ENCODE results near the gene HOXA9.
A peak's percentile ranks its signal among the peaks of the same experiment; 100 is the strongest.

HOXA9 gene

DNA sequence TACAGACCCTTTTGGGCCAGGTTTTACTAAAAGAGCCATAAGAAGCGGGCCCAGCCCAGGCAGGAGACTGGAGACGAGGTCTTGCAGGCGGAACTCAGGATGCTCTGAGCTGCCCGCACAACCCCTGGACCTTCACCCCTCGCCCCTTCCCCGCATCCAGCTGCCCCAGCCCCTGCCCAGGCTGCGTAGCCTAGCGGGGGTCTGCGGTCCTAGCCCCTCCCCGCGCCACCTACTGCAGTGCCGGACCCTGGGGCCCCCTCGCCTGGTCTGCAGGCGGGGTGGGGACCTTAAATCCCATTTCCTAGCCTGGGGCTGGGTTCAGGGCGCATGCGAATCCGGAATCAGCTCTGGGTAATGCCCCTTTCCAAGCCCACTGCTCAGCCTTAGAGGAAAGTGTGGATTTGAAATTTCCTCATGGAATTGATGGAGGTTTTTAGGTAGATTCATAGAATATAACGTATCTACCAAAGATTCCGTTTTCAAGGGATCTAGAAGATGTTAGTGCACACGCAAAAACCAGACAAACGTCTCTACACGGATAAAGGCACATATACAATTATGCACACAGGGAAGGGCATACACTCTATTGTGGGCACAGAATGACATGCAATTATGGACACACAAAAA lies 12.4 kb downstream of the HOXA9 start:
- TF ChIP-seq TAF1 (IDR thresholded peaks at IDR 0.05; ENCODE audit: borderline replicate concordance, low read depth, low read length) (no peak), POLR2A (IDR thresholded peaks at IDR 0.05; ENCODE audit: low read depth, low read length) (no peak), POLR2AphosphoS5 (IDR thresholded peaks at IDR 0.05; ENCODE audit: low read depth, low read length) (no peak)
- FAIRE-seq = no peak
- DNase-seq (ENCODE audit: insufficient read length) = no peak

DNA sequence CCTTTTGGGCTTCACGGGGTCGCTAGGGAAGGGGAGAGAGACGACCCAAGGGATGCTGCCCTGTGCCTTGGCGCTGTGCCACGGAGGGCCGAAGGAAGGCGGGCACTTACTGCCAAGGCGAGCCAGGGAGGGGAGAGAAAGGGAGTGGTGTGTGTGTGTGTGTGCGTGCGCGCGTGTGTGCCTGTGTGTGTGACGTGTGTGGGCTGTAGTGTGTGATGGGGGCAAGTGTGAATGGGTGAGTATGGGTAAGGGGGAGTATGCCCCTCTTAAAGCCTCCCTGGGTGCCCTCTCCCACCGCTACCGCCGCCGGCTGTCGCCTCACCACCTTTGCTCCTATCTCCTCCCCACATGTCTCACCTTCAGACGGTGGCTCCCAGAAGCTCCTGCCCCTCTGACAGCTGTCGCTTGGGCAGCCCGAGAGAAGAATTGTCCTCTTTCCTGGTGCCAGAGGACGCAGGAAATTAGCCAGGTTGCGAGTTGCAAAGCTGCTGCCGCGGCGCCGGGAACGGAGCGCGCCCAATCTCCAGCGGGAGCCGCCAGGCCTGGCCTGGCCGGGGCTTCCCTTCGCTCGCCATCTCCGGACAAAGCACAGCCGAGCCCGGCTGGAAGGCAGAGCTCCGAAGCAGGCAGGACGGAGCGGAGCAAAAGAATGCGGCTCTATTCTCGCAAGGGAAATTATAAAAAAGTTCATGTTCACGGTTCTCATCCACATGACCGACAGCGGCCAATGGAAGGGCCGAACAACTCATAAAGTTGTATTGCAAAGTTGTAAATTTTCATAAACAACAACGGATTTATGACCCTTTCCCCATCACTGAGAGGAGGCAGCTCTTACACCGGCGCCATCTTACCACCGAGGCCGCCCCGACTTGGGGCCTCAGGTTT lies 13.2 kb downstream of the HOXA9 start, which contains the start of gene HOXA3:
Gene HOXA3 (minus strand): TSS at position 653 of the 885 bp plus-strand sequence. CDS start 41,943 bp downstream, outside the sequence.
- FAIRE-seq = no peak
- no peak for TF ChIP-seq POLR2AphosphoS5 (IDR thresholded peaks at IDR 0.05; ENCODE audit: low read depth, low read length)
- no peak for TF ChIP-seq POLR2A (IDR thresholded peaks at IDR 0.05; ENCODE audit: low read depth, low read length)
- no peak for TF ChIP-seq TAF1 (IDR thresholded peaks at IDR 0.05; ENCODE audit: borderline replicate concordance, low read depth, low read length)
- DNase-seq (ENCODE audit: insufficient read length) = no peak

- FAIRE-seq = no peak
- no peak for TF ChIP-seq POLR2A (IDR thresholded peaks at IDR 0.05; ENCODE audit: low read depth, low read length)
- no peak for TF ChIP-seq POLR2AphosphoS5 (IDR thresholded peaks at IDR 0.05; ENCODE audit: low read depth, low read length)
- TF ChIP-seq TAF1 (IDR thresholded peaks at IDR 0.05; ENCODE audit: borderline replicate concordance, low read depth, low read length) = no peak
- DNase-seq (ENCODE audit: insufficient read length) = no peak
Observed at GRCh38 chr7:27151341-27151930, 13.9 kb downstream of the HOXA9 start.

- DNase-seq (ENCODE audit: insufficient read length) (peak; percentile 82), FAIRE-seq (peak; percentile 60)
Observed at GRCh38 chr7:27150568-27151340, 14.6 kb downstream of the HOXA9 start.

DNA sequence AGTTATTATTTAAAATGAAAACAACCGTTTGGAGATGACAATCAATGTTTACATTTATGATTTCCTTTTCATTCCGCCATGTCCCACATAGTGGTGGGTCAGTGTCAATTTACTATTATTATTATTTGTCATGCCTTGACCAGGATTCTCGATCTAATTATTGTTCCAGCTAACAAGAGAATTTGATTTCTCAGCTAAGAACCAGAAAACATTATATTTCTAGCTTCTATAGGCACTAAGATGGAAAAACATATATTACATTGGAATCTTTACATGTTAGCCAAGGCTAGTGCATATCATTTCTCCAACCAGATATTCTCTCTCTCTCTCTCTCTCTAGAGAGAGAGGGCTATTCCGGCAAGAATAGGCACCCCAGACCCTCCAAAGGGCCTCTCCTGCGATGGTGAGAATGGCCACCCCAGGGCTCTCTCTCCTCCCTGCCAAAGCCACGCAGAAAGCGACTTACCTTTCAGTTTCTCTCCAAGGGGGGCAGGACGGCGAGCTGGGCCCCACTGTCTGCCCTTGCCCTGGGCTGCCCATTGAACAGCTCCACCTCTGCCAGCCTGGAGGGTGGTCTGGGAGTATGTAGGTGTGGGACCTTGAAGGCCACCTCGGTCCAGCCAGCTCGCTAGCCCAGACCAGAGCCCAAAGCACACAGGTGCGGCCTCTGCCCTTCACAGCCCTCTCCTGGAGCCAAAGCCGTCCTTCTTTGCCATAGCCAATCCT lies 15.3 kb downstream of the HOXA9 start:
- TF ChIP-seq TAF1 (IDR thresholded peaks at IDR 0.05; ENCODE audit: borderline replicate concordance, low read depth, low read length) (no peak), POLR2A (IDR thresholded peaks at IDR 0.05; ENCODE audit: low read depth, low read length) (no peak), POLR2AphosphoS5 (IDR thresholded peaks at IDR 0.05; ENCODE audit: low read depth, low read length) (no peak)
- FAIRE-seq (no peak), DNase-seq (ENCODE audit: insufficient read length) (no peak)

More at GRCh38 chr7:27150568-27151340, 14.6 kb downstream of the HOXA9 start:
- TF ChIP-seq POLR2A (IDR thresholded peaks at IDR 0.05; ENCODE audit: low read depth, low read length) (no peak), POLR2AphosphoS5 (IDR thresholded peaks at IDR 0.05; ENCODE audit: low read depth, low read length) (no peak), TAF1 (IDR thresholded peaks at IDR 0.05; ENCODE audit: borderline replicate concordance, low read depth, low read length) (no peak)

DNA sequence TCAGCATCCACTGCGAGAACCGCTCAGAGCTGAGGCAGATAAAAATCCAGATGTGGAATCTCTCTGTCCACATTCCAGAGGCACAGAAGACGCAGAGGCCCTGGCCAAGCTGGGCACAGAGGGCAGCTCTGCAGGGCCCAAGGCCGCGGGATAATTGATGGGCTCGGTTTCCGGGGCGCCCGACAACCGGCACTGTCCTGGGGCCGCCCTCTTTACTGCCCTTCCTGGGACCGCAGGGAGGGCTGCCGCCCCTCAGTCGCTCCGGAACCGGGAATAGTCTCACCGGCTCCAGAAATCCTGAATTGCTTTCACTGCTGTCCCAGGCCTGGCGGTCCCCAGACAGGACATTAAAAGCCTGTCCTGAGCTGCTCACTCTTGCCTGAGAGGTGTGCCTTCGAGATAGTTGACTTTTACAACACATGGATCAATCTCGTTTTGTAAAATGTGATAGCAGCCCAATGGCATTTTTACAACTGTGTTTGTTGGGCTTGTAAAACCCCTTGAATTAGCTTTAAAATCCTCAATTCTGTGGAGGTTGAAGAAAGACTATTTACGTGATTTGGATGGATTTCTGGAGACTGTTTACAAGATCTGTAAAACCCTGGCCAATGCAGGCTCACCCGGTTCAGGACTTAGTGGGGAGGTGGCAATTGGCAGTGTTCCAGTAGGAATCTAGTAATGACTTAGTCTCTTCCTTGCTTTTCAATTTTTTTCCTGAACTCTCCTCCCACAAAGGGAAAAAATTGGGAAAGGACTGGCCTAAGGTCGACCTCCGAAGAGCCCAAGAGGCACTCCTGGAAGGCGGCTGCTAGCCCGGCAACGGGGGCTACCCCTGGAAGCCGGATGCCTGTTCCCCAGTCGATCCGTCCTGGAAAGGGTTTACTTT lies 16.3 kb downstream of the HOXA9 start:
- FAIRE-seq = no peak
- DNase-seq (ENCODE audit: insufficient read length) = no peak
- TF ChIP-seq POLR2A (IDR thresholded peaks at IDR 0.05; ENCODE audit: low read depth, low read length) (no peak), TAF1 (IDR thresholded peaks at IDR 0.05; ENCODE audit: borderline replicate concordance, low read depth, low read length) (no peak), POLR2AphosphoS5 (IDR thresholded peaks at IDR 0.05; ENCODE audit: low read depth, low read length) (no peak)

DNA sequence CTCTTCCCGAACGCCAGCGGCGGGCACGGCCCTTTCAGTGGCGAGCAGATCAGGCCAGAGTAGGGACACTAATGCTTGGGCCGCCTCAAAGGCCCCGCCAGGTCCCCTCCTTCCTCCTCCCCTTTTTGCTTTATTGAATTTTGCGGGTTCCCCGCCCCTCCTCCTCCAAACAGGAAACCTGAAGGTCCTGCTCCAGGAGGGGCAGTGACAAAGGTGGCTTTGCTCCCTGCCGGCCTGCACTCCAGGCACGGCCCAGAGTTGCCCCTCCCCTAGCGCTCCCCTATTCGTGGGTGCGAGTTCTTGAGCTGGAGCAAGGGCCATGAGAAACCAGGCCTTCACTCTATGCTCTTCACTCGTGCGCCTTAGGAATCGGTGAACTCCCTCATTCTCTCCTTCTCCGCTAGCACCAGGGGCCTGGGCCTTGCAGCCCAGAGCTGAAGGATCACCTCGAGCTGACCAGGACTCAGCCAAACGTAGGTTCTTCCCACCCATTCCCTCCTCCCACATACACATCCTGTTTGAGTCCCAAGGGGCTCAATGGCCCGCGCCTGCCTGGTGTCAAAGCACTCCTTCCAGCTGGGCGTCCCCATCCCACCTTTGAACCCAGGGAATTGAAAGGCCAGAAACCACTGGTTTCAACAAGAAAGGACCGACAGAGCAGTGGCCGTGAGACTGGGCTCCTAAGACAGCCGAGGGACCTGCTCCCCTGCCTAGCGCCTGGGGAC lies 17.1 kb downstream of the HOXA9 start:
- no peak for FAIRE-seq
- no peak for DNase-seq (ENCODE audit: insufficient read length)
- TF ChIP-seq POLR2A (IDR thresholded peaks at IDR 0.05; ENCODE audit: low read depth, low read length) (no peak), TAF1 (IDR thresholded peaks at IDR 0.05; ENCODE audit: borderline replicate concordance, low read depth, low read length) (no peak)

- FAIRE-seq (no peak), DNase-seq (ENCODE audit: insufficient read length) (no peak)
- TF ChIP-seq POLR2A (IDR thresholded peaks at IDR 0.05; ENCODE audit: low read depth, low read length) (no peak), TAF1 (IDR thresholded peaks at IDR 0.05; ENCODE audit: borderline replicate concordance, low read depth, low read length) (no peak), POLR2AphosphoS5 (IDR thresholded peaks at IDR 0.05; ENCODE audit: low read depth, low read length) (no peak)
Observed at GRCh38 chr7:27147199-27148030, 17.9 kb downstream of the HOXA9 start, which contains the start of gene HOXA6. TSS of gene HOXA6 (minus strand) at chr7:27147774. CDS start at chr7:27147749, 25 bp downstream.
